HG02852 (cell line): Measurements from ENCODE around the gene PLCB1.
"Not testable (repeated sequence)": the region's sequence is repeated elsewhere in the genome, so short reads cannot be mapped to it uniquely, and the experiment has no call there.

ENCODE experiments used
- ATAC-seq: cut with Tn5 transposase; IDR thresholded peaks from one replicate; pipeline ENCODE4 v1.9.1; 2021; ENCODE audit warnings: mild to moderate bottlenecking, moderate library complexity; ENCODE audit not compliant: unreplicated experiment

Gene PLCB1

GRCh38 chr20:8362457-8362856 is 230.4 kb downstream of the PLCB1 start:
- ATAC-seq = no peak

DNA sequence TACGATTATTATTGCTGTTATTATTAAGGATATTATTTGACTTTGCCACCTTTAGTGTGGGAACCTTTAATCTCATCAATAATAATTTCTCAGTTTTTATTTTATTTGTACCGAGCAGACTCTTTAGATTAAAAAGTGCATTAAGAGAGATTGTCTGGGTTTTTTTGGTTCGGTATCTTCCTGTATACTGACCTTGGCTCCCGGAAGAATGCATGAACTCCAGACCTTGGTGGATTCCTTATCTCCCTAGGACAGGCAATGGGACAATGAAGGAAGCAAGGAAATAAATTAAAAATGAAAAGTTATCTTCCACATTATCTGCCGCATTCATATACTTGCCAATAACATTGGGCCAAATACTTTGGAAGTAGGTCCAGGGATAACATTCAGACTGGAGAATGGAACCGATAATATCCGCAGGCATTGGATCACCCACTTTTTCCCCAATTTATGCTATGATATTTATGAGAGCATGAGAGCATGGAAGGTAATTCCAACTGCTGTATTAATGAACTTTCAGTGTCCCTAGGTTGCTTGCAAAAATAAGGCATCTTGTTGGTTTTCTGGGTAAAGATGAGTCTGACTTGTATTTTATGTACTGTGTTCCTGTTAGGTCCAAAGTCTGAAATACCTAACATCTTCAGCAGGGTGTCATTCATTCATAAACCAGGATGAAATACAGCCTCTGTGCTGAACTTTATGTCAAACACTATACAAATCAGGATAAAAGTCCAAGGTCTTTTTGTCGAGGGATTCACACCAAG is 232.1 kb downstream of the PLCB1 start:
- no peak for ATAC-seq

DNA sequence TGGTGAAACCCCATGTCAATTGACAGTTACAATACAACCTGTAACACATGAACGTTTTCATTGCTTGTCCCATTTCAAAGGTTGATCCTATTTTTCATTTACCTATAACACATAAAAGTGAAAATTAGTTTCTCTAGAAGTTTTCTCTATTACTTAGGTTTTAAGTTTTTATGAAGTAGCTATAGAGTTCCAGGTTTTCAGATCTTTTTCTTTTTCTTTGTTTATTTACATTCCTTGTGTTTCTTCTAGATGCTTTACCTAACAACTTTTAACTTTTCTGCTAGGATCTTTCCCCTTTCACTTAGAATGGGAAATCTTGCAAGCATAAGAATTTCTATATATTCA is 232.6 kb downstream of the PLCB1 start:
- no peak for ATAC-seq

GRCh38 chr20:8365634-8366033 is 233.6 kb downstream of the PLCB1 start:
- ATAC-seq = no peak

GRCh38 chr20:8366303-8366923 is 234.3 kb downstream of the PLCB1 start:
- ATAC-seq = no peak

GRCh38 chr20:8367689-8368088 is 235.6 kb downstream of the PLCB1 start:
- ATAC-seq = no peak

GRCh38 chr20:8368670-8369069 is 236.6 kb downstream of the PLCB1 start:
- ATAC-seq = no peak

- no peak for ATAC-seq
These were observed 237.2 kb downstream of the PLCB1 start for GRCh38 chr20:8369311-8369710.

GRCh38 chr20:8370774-8371173 is 238.7 kb downstream of the PLCB1 start:
- no peak for ATAC-seq

GRCh38 chr20:8372824-8373380 is 240.8 kb downstream of the PLCB1 start:
- ATAC-seq = no peak

- ATAC-seq = no peak
These were observed 241.5 kb downstream of the PLCB1 start for GRCh38 chr20:8373579-8373978.

GRCh38 chr20:8375898-8376297 is 243.8 kb downstream of the PLCB1 start:
- ATAC-seq = no peak

GRCh38 chr20:8376940-8377339 is 244.9 kb downstream of the PLCB1 start:
- no peak for ATAC-seq

- ATAC-seq = not testable (repeated sequence)
These were observed 247.1 kb downstream of the PLCB1 start for GRCh38 chr20:8379125-8379524.

GRCh38 chr20:8385247-8385646 is 253.2 kb downstream of the PLCB1 start:
- no peak for ATAC-seq

- no peak for ATAC-seq
These were observed 254.9 kb downstream of the PLCB1 start for GRCh38 chr20:8386991-8387390.

- no peak for ATAC-seq
These were observed 256.1 kb downstream of the PLCB1 start for GRCh38 chr20:8388141-8388540.

DNA sequence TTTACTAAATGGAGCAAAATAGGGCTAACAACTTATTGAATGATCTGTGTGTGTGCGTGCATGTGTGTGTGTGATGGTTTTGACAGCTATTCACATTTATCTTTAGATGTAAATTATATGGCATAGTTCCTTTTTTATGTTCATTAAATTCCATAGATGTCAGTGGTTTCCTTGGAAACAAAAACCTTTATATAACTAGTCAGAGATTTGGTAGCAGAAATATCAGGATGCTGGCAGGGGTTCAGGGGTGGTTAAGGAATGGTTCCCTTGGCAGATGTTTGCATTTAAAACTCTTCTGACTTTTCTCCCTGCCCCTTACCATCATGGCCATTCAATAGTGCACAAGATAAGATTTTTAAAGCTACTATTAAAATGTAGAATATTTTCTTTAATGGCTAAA is 256.6 kb downstream of the PLCB1 start:
- ATAC-seq = no peak

DNA sequence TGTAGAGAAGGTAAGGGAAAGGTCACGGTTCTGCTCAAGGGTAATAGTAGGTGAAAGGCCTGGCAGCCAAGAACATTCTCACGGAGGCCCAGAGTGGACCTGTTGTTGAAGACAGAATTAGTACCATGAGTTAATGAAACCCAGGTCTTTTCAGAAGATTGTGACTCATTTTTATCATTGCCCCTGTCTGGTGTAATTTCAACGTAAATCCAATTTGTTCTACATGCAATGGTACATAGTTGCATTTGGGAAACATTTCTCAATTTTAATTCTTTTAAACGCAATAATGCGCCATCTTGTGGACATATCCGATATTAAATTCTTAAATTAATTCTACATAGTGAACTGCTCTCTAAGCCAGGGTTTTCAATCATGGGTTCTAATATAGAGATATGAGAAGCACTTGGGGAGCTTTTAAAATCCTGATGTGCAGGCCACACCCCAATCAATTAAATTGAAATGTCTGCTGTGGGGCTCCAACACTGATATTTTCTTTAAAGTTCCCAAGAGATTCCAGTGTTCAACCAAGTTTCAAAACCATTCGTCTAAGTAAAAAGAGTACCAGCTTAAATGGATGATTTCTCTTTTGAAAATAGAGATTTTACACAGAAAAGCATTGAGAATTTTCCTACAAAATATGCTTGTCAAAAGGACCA is 257.4 kb downstream of the PLCB1 start:
- no peak for ATAC-seq

DNA sequence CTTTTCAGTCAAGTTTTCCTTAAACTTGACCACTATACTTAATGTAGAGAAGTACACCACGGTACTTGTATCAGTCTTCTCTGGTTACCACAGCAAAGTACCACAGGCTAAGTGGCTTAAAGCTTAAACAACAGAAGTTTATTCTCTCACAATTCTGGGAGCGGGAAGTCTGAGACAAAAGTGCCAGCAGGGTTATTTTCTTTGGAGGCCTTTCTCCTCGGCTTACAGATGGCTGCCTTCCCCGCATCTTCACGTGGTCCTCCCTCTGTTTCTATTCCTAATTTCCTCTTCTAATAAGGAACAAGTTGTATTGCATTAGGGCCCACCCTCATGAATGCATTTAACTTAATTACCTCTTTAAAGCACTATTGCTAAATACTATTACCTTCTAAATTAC is 258.0 kb downstream of the PLCB1 start:
- no peak for ATAC-seq

DNA sequence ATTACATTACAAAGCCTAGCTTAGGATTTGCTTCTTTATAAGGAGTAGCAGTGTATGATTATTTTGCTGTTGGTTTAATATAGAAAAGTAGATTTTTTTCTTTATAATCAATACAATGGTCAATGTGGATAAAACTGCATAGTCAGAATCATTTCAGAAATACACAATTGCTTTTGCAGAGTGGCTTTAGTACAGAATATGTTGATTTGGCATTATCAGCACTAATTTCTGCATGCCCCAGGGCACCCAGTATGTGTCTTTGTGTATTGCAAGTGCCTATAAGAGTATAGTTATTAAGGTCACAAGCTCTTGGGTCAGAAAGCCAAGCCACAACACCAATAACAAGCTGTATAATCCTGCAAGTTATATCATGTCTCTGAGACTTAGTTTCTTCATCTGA is 258.4 kb downstream of the PLCB1 start:
- ATAC-seq = no peak

- ATAC-seq = no peak
These were observed 261.3 kb downstream of the PLCB1 start for GRCh38 chr20:8393381-8393780.
